NT2/D1 (cell line): Measurements from ENCODE around the gene SLC38A7.

ENCODE experiments used
- DNase-seq: peaks from one replicate; pipeline ENCODE4 v3.0.0-alpha.2; 2011; ENCODE audit warnings: low read depth, low spot score
- H3K27me3 ChIP-seq: 2 replicates; pipeline ENCODE4 v1.6.0; 2011; ENCODE audit warnings: mild to moderate bottlenecking; ENCODE audit not compliant: insufficient read length, insufficient read depth
- H3K36me3 ChIP-seq: 2 replicates; pipeline ENCODE4 v1.6.1; 2011; ENCODE audit warnings: mild to moderate bottlenecking, low read length, mixed read lengths; ENCODE audit not compliant: insufficient read depth, insufficient read length
- H3K4me1 ChIP-seq: 2 replicates; pipeline ENCODE4 v1.5.1; 2011; ENCODE audit not compliant: insufficient read depth, insufficient read length
- H3K4me3 ChIP-seq: 2 replicates; pipeline ENCODE4 v1.5.1; 2011; ENCODE audit warnings: low read depth; ENCODE audit not compliant: insufficient read length
- H3K9ac ChIP-seq: 2 replicates; pipeline ENCODE4 v1.6.0; 2011; ENCODE audit warnings: low read depth; ENCODE audit not compliant: insufficient read length
- H3K9me3 ChIP-seq: 2 replicates; pipeline ENCODE4 v1.5.1; 2011; ENCODE audit warnings: mild to moderate bottlenecking, low read length; ENCODE audit not compliant: insufficient read depth
- SUZ12 ChIP-seq: IDR thresholded peaks from 2 replicates; pipeline ENCODE4 v1.6.1; 2011; ENCODE audit not compliant: insufficient read length, insufficient read depth; ENCODE audit errors: extremely low read depth
- YY1 ChIP-seq: IDR thresholded peaks from 2 replicates; pipeline ENCODE4 v1.6.1; 2011; ENCODE audit not compliant: insufficient read length, insufficient read depth
- ZNF274 ChIP-seq: IDR thresholded peaks from 2 replicates; pipeline ENCODE4 v1.6.1; 2011; ENCODE audit warnings: mild to moderate bottlenecking, low read depth, low read length

The SLC38A7 gene

GRCh38 chr16:58634265-58634802 lies 50.2 kb downstream of the SLC38A7 start:
- no peak for DNase-seq
- Histone ChIP-seq H3K9me3 (no peaks in the 10 kb centered on the region), H3K4me3 (no peak overlapping the region), H3K9ac (no peak overlapping the region), H3K4me1 (peaks cover 2% of the 10 kb centered on the region), H3K27me3 (no peaks in the 10 kb centered on the region), H3K36me3 (no peaks in the 10 kb centered on the region)
- no peak for TF ChIP-seq YY1
- TF ChIP-seq SUZ12 = no peak
- no peak for TF ChIP-seq ZNF274

- Histone ChIP-seq H3K4me3 (peak within 1 kb of the TSS; percentile 100), H3K9me3 (no peaks in the 10 kb centered on the region), H3K36me3 (peaks cover 28% of the 10 kb centered on the region), H3K9ac (peak within 1 kb of the TSS; percentile 100), H3K27me3 (no peaks in the 10 kb centered on the region), H3K4me1 (peaks cover 4% of the 10 kb centered on the region)
- peak; percentile 73 for TF ChIP-seq YY1
- no peak for TF ChIP-seq SUZ12
- peak; percentile 97 for DNase-seq
These were observed 54.6 kb downstream of the SLC38A7 start, which contains the start of gene CNOT1 for GRCh38 chr16:58629733-58630640. TSS of gene CNOT1 (minus strand) at chr16:58629826. CDS start at chr16:58599337, 30,489 bp downstream.

- peaks cover 2% of the 10 kb centered on the region for H3K4me1 ChIP-seq
- peak overlapping the region; percentile 100 for H3K9ac ChIP-seq
- H3K27me3 ChIP-seq = no peaks in the 10 kb centered on the region
- H3K4me3 ChIP-seq = peak overlapping the region; percentile 100
- DNase-seq = peak; percentile 2
- no peaks in the 10 kb centered on the region for H3K9me3 ChIP-seq
- peaks cover 37% of the 10 kb centered on the region for H3K36me3 ChIP-seq
- no peak for TF ChIP-seq SUZ12
- TF ChIP-seq YY1 = no peak
- no peak for TF ChIP-seq ZNF274
These were observed 55.5 kb downstream of the SLC38A7 start for GRCh38 chr16:58628845-58629732.

GRCh38 chr16:58624209-58624608 lies 60.4 kb downstream of the SLC38A7 start:
- H3K9ac ChIP-seq = no peak overlapping the region
- DNase-seq = no peak
- peaks cover 2% of the 10 kb centered on the region for H3K4me1 ChIP-seq
- peaks cover 73% of the 10 kb centered on the region for H3K36me3 ChIP-seq
- TF ChIP-seq SUZ12 = no peak
- TF ChIP-seq ZNF274 = no peak
- TF ChIP-seq YY1 = no peak
- no peak overlapping the region for H3K4me3 ChIP-seq
- H3K9me3 ChIP-seq = no peaks in the 10 kb centered on the region
- no peaks in the 10 kb centered on the region for H3K27me3 ChIP-seq

- Histone ChIP-seq H3K36me3 (peaks cover 72% of the 10 kb centered on the region), H3K4me3 (no peak overlapping the region), H3K9ac (no peak overlapping the region), H3K9me3 (no peaks in the 10 kb centered on the region), H3K4me1 (no peaks in the 10 kb centered on the region), H3K27me3 (no peaks in the 10 kb centered on the region)
- DNase-seq = no peak
- TF ChIP-seq YY1 (no peak), SUZ12 (no peak), ZNF274 (no peak)
These were observed 64.2 kb downstream of the SLC38A7 start for GRCh38 chr16:58620396-58620795.

GRCh38 chr16:58615280-58615679 lies 69.3 kb downstream of the SLC38A7 start:
- Histone ChIP-seq H3K36me3 (peaks cover 51% of the 10 kb centered on the region), H3K9ac (no peak overlapping the region), H3K9me3 (no peaks in the 10 kb centered on the region), H3K4me1 (no peaks in the 10 kb centered on the region), H3K4me3 (no peak overlapping the region), H3K27me3 (no peaks in the 10 kb centered on the region)
- no peak for TF ChIP-seq ZNF274
- no peak for TF ChIP-seq YY1
- no peak for TF ChIP-seq SUZ12
- DNase-seq = no peak
